ENCODE data around the gene ST7L.

ST7L gene

DNA sequence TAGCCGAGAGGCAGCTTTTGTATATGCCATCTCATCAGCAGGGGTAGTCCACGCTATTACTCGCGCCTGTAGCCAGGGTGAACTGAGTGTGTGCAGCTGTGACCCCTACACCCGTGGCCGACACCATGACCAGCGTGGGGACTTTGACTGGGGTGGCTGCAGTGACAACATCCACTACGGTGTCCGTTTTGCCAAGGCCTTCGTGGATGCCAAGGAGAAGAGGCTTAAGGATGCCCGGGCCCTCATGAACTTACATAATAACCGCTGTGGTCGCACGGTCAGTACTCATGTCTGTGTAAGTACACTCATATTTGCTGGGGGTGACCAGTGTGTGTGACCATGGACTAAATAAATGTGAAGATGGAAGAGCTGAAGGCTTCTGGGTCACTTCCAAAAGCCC lies 102.8 kb downstream of the ST7L start:
- no peak for DNase-seq (ENCODE audit: low read depth)
- TF ChIP-seq, protein P1, sequence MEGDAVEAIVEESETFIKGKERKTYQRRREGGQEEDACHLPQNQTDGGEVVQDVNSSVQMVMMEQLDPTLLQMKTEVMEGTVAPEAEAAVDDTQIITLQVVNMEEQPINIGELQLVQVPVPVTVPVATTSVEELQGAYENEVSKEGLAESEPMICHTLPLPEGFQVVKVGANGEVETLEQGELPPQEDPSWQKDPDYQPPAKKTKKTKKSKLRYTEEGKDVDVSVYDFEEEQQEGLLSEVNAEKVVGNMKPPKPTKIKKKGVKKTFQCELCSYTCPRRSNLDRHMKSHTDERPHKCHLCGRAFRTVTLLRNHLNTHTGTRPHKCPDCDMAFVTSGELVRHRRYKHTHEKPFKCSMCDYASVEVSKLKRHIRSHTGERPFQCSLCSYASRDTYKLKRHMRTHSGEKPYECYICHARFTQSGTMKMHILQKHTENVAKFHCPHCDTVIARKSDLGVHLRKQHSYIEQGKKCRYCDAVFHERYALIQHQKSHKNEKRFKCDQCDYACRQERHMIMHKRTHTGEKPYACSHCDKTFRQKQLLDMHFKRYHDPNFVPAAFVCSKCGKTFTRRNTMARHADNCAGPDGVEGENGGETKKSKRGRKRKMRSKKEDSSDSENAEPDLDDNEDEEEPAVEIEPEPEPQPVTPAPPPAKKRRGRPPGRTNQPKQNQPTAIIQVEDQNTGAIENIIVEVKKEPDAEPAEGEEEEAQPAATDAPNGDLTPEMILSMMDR (IDR thresholded peaks at IDR 0.05; ENCODE audit: control insufficient read depth, insufficient read depth, low read depth, low read length, missing control alignments) = no peak
- H3K4me3 ChIP-seq (ENCODE audit: control insufficient read depth, low read depth, low read length) = no peak overlapping the region

DNA sequence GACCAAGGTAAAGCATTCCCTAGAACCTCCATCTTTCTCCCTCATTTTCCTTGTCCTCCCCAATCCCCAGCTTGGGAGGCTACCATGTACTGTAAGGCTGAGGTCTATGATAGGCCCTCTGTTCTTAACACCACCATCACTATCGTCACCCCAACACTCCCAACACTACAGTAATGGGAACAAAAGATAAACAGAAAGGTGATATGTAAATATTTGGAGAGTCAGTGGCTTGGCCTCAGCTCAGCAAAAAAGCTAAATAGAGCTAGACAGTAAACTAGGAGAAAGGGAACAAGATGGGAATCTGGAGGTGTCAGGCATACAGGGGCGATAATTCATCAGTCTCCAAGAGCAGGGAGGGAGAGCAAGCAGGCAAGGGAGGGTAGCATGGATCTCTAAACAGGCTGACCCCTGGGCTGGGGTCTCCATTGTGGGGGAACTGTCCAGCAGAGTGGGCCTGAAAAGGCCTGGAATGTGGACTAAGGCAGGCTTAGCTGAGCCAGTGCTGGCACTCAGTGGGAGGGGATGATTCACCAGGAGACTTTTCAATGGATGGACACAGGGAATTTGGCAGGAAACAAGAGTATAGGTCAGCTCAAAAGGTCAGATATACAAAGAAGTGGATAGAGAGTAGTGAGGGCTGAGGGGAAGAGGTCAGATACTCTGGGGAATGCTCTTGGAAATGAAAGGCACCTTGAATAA lies 103.5 kb downstream of the ST7L start:
- DNase-seq (ENCODE audit: low read depth) = no peak
- TF ChIP-seq, protein P1 (IDR thresholded peaks at IDR 0.05; ENCODE audit: control insufficient read depth, insufficient read depth, low read depth, low read length, missing control alignments) = no peak
- no peak overlapping the region for H3K4me3 ChIP-seq (ENCODE audit: control insufficient read depth, low read depth, low read length)

DNA sequence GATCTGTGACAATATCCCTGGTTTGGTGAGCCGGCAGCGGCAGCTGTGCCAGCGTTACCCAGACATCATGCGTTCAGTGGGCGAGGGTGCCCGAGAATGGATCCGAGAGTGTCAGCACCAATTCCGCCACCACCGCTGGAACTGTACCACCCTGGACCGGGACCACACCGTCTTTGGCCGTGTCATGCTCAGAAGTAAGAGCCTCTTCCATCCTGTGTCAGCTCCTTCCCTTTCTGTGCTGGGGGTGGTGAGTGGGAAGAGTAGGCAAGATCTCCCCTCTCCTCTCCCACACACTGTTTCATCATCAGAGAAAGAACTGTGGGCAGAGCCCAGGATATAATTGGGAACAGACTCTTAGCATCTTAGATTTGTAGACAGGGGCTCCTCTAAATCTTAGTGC lies 104.0 kb downstream of the ST7L start:
- no peak for DNase-seq (ENCODE audit: low read depth)
- TF ChIP-seq, protein P1 (IDR thresholded peaks at IDR 0.05; ENCODE audit: control insufficient read depth, insufficient read depth, low read depth, low read length, missing control alignments) = no peak

DNA sequence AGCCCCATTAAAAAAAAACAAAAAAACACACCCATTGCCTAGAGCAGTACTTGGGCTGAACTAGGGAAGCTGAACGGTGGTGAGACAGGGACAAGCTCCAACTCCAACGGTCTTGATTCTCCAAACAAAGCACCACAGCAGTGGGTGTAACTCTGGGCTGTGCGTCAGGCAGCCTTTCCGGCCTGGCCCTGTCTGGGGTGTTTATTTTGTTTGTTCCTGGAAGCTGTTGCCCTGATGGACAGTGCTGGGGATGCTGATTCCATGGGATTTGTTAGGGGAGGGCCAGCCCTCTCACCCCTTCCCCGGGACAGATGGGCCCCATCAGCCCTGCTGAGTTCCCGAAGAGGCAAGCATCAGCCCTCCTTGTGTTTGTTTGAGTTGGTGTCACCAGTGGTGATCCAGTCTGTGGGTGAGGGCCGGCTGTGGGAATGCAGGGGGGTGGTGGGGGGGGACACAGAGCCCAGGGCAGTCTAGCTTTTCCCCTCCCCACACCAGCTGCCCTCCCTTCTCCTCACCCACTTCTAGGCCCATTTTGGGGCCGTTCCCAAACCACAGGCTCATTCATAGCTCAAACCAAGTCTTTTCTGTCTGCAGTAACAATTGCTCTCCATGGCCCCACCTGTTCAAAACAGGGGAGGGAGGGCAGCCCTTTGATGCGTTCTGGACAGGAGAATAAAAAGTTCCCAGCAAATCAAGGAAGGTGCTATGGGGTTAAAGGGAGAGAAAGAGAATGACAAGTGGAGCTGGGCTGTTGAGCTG lies 105.7 kb downstream of the ST7L start:
- no peak overlapping the region for H3K4me3 ChIP-seq (ENCODE audit: control insufficient read depth, low read depth, low read length)
- no peak for DNase-seq (ENCODE audit: low read depth)
- TF ChIP-seq, protein P1 (IDR thresholded peaks at IDR 0.05; ENCODE audit: control insufficient read depth, insufficient read depth, low read depth, low read length, missing control alignments) = no peak

More for the DNA sequence above, 104.0 kb downstream of the ST7L start:
- no peak overlapping the region for H3K4me3 ChIP-seq (ENCODE audit: control insufficient read depth, low read depth, low read length)

DNA sequence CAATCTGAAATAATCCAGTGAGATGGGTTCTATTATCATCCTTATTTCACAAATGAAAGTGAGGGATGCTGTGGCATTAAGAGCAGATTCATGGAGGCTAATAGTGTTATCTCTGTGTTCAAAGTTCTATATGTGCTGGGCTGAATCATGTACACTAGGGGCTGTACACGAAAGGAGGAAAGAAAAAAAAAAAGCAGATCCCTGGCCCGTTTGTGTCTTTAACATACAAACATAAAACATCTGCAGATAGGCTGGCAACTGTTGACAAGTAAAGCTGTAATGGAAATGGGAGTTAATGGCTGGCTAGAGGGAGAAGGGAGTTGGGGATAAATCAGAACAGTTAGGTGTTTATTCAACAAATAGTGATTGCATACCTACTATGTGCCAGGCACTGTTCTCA lies 107.0 kb downstream of the ST7L start:
- H3K4me3 ChIP-seq (ENCODE audit: control insufficient read depth, low read depth, low read length) = no peak overlapping the region
- TF ChIP-seq, protein P1 (IDR thresholded peaks at IDR 0.05; ENCODE audit: control insufficient read depth, insufficient read depth, low read depth, low read length, missing control alignments) = no peak
- no peak for DNase-seq (ENCODE audit: low read depth)

DNA sequence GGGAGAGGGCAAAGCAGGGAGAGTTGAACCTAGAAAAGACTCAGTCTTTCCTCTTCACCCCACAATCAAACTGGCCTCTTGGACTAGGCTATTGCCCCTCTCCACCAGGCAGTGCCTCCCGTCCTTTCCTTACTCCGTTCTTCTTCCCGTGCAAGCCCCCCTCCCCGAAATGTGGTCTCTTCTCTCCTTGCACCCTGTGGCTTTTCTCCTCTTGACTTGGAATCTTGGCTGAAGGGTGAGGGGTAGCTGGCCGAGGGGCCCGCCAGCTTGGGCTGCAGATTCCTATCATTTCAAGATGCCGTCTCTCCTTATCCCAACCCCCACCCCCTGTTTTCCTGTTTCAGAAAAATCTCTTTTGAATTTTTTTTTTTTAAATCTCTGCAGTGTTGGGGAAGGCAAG lies 108.6 kb downstream of the ST7L start:
- no peak overlapping the region for H3K4me3 ChIP-seq (ENCODE audit: control insufficient read depth, low read depth, low read length)
- TF ChIP-seq, protein P1 (IDR thresholded peaks at IDR 0.05; ENCODE audit: control insufficient read depth, insufficient read depth, low read depth, low read length, missing control alignments) = no peak
- no peak for DNase-seq (ENCODE audit: low read depth)
